Adrenal gland (tissue), 5 donors: Measurements from ENCODE around the gene CDK14.

Experiments
- POLR2A ChIP-seq, 2 donors: fragments of 450-650 bp; IDR thresholded peaks; one replicate each; pipeline ENCODE4 v1.6.1; 2017; ENCODE audit warnings: antibody characterized with exemption in 2 of 2, mild to moderate bottlenecking in 2 of 2, moderate library complexity in 1 of 2
- TF ChIP-seq, protein P1 (sequence below), 6 experiments: fragments of 450-650 bp in 4 of 6; fragments of 200-600 bp in 2 of 6; sonication (generic) in 1 of 6; IDR thresholded peaks; 1 replicate in 5 of 6; 2 replicates in 1 of 6; pipeline versions ENCODE4 v1.5.1 to v1.8.0; 2016 to 2021; ENCODE audit warnings: antibody characterized with exemption in 6 of 6, mild to moderate bottlenecking in 2 of 6, moderate library complexity in 1 of 6
- donor health status: DM: no; HTN: no; CAD: no.

- no peak for TF ChIP-seq POLR2A (IDR thresholded peaks at IDR 0.05)
- TF ChIP-seq, protein P1, sequence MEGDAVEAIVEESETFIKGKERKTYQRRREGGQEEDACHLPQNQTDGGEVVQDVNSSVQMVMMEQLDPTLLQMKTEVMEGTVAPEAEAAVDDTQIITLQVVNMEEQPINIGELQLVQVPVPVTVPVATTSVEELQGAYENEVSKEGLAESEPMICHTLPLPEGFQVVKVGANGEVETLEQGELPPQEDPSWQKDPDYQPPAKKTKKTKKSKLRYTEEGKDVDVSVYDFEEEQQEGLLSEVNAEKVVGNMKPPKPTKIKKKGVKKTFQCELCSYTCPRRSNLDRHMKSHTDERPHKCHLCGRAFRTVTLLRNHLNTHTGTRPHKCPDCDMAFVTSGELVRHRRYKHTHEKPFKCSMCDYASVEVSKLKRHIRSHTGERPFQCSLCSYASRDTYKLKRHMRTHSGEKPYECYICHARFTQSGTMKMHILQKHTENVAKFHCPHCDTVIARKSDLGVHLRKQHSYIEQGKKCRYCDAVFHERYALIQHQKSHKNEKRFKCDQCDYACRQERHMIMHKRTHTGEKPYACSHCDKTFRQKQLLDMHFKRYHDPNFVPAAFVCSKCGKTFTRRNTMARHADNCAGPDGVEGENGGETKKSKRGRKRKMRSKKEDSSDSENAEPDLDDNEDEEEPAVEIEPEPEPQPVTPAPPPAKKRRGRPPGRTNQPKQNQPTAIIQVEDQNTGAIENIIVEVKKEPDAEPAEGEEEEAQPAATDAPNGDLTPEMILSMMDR (IDR thresholded peaks at IDR 0.05): no peak
Observed at GRCh38 chr7:91165846-91166230, 569.7 kb downstream of the CDK14 start.
